HCT116 (cell line): ENCODE data around the gene SHROOM3. TPM values are rescaled to one million over a fixed set of nuclear protein-coding genes. Genes with fewer than 3 reads are reported as not detected.

Experiments used
- ATAC-seq: fragments of 200-7000 bp; cut with Tn5 transposase; 2 replicates; pipeline ENCODE4 v1.9.1; 2020; ENCODE audit warnings: mild to moderate bottlenecking, moderate library complexity
- BruUV-seq: library from RNA; stranded (reverse); fragments of 400-500 nt; replicated peaks from 2 replicates; lab custom pipeline; 2021; lab: Mats Ljungman, UMichigan
- CTCF ChIA-PET: fragments of 300-600 bp; sonication (Branson Sonifier 250); formaldehyde crosslinking; loops from one replicate; lab custom pipeline; 2021; ENCODE audit warnings: antibody characterized with exemption; lab: Charles Lee
- POLR2A ChIA-PET: fragments of 300-600, 350-600 bp; sonication (Branson Sonifier 250); formaldehyde crosslinking; loops from one replicate; lab custom pipeline; 2021; ENCODE audit warnings: antibody characterized with exemption; lab: Charles Lee
- RAD21 ChIA-PET, 2 experiments: fragments of 300-600 bp; sonication (Branson Sonifier 250); formaldehyde crosslinking; loops; one replicate each; lab custom pipeline; 2023; ENCODE audit warnings: low total read pairs in 2 of 2; ENCODE audit not compliant: uncharacterized antibody in 2 of 2, unreplicated experiment in 2 of 2, low non-redundant PET in 1 of 2; lab: Charles Lee
- DNase-seq: peaks from one replicate; pipeline ENCODE4 v3.0.0-alpha.2; 2010; ENCODE audit warnings: low read depth, low spot score
- H2AFZ ChIP-seq: fragments of 200-600 bp; shearing (Covaris generic), sonication (generic); 2 replicates; pipeline ENCODE4 v1.6.1; 2017; ENCODE audit warnings: low read depth, mixed run types, mixed read lengths, antibody characterized with exemption, low read length; ENCODE audit not compliant: poor library complexity, severe bottlenecking
- H3K27ac ChIP-seq: 2 replicates; pipeline ENCODE4 v1.5.1; 2012; ENCODE audit warnings: low read depth, low read length
- H3K27me3 ChIP-seq: fragments of 200-600 bp; sonication (generic); 2 replicates; pipeline ENCODE4 v1.6.1; 2016; ENCODE audit warnings: mixed run types, low read length, mixed read lengths; ENCODE audit not compliant: insufficient read depth
- H3K36me3 ChIP-seq, 2 experiments: fragments of 200-500 bp in 1 of 2; fragments of 200-600 bp in 1 of 2; sonication (Bioruptor generic) in 1 of 2; sonication (generic) in 1 of 2; 2 replicates each; pipeline versions ENCODE4 v1.5.1 to v1.6.1; 2014 to 2016; ENCODE audit warnings: low read length in 2 of 2, inconsistent platforms in 1 of 2, mixed read lengths in 1 of 2, mixed run types in 1 of 2; ENCODE audit not compliant: insufficient read depth in 2 of 2, control insufficient read depth in 1 of 2
- H3K4me1 ChIP-seq, 2 experiments: fragments of 200-600 bp in 1 of 2; sonication (generic) in 1 of 2; 2 replicates each; pipeline versions ENCODE4 v1.5.1 to v1.6.1; 2012 to 2017; ENCODE audit warnings: low read length in 2 of 2, inconsistent platforms in 1 of 2, mild to moderate bottlenecking in 1 of 2, mixed read lengths in 1 of 2, mixed run types in 1 of 2, moderate library complexity in 1 of 2; ENCODE audit not compliant: insufficient read depth in 2 of 2, control insufficient read depth in 1 of 2
- H3K4me2 ChIP-seq: fragments of 200-600 bp; sonication (generic); 2 replicates; pipeline ENCODE4 v1.6.1; 2017; ENCODE audit warnings: mixed run types, low read length, mixed read lengths
- H3K4me3 ChIP-seq, 2 experiments: fragments of 200-600 bp in 1 of 2; sonication (generic) in 1 of 2; replicated peaks in 1 of 2; 2 replicates each; pipeline ENCODE4 v1.5.1; 2011 to 2016; ENCODE audit warnings: low read length in 2 of 2, control low read depth in 1 of 2, low read depth in 1 of 2, mild to moderate bottlenecking in 1 of 2, mixed read lengths in 1 of 2, mixed run types in 1 of 2
- H3K79me2 ChIP-seq: fragments of 200-600 bp; sonication (generic); 2 replicates; pipeline ENCODE4 v1.6.1; 2017; ENCODE audit warnings: mild to moderate bottlenecking, mixed run types, low read length, moderate library complexity, mixed read lengths; ENCODE audit not compliant: insufficient read depth
- H3K9ac ChIP-seq: fragments of 200-600 bp; sonication (generic); 2 replicates; pipeline ENCODE4 v1.6.1; 2016; ENCODE audit warnings: low read length, mixed read lengths
- H3K9me2 ChIP-seq: fragments of 200-600 bp; sonication (generic), shearing (Covaris generic); 2 replicates; pipeline ENCODE4 v1.6.1; 2017; ENCODE audit warnings: mixed run types, mild to moderate bottlenecking, moderate library complexity; ENCODE audit not compliant: insufficient read depth
- H3K9me3 ChIP-seq, 2 experiments: fragments of 200-500 bp in 1 of 2; fragments of 200-600 bp in 1 of 2; sonication (Bioruptor generic) in 1 of 2; sonication (generic) in 1 of 2; 2 replicates each; pipeline ENCODE4 v1.6.1; 2014 to 2017; ENCODE audit warnings: low read length in 2 of 2, mixed read lengths in 2 of 2, inconsistent platforms in 1 of 2, low read depth in 1 of 2, mild to moderate bottlenecking in 1 of 2, mixed run types in 1 of 2, moderate library complexity in 1 of 2; ENCODE audit not compliant: control insufficient read depth in 1 of 2, insufficient read depth in 1 of 2
- H4K20me1 ChIP-seq: fragments of 200-600 bp; sonication (generic), shearing (Covaris generic); 2 replicates; pipeline ENCODE4 v1.6.1; 2017; ENCODE audit warnings: mixed run types, mild to moderate bottlenecking, moderate library complexity; ENCODE audit not compliant: insufficient read depth
- ZFX ChIP-seq: fragments of 450-650 bp; IDR thresholded peaks from 2 replicates; pipeline ENCODE4 v1.6.1; 2017
- intact Hi-C: fragments of 100-400 bp; cut with micrococcal nuclease; formaldehyde crosslinking; loops from 2 replicates; pipeline ENCODE4 v1.10.0; 2022
- total RNA-seq: library from RNA; stranded (reverse); gene quantifications from one replicate; pipeline ENCODE4 v1.2.1, GENCODE V29; 2021; ENCODE audit not compliant: unreplicated experiment
- TF ChIP-seq, protein P1 (sequence below): IDR thresholded peaks from 2 replicates; pipeline ENCODE4 v1.6.1; 2012; ENCODE audit warnings: low read depth
- TF ChIP-seq, protein P2 (sequence below): IDR thresholded peaks from 2 replicates; pipeline ENCODE4 v1.6.1; 2012
- TF ChIP-seq, protein P3 (sequence below): IDR thresholded peaks from 2 replicates; pipeline ENCODE4 v1.6.1; 2011; ENCODE audit warnings: mild to moderate bottlenecking, low read length, moderate library complexity; ENCODE audit not compliant: insufficient replicate concordance; ENCODE audit errors: extremely low read depth

SHROOM3 gene
- total RNA-seq, 1 experiment from 2014 or later, result 22.5 TPM

DNA sequence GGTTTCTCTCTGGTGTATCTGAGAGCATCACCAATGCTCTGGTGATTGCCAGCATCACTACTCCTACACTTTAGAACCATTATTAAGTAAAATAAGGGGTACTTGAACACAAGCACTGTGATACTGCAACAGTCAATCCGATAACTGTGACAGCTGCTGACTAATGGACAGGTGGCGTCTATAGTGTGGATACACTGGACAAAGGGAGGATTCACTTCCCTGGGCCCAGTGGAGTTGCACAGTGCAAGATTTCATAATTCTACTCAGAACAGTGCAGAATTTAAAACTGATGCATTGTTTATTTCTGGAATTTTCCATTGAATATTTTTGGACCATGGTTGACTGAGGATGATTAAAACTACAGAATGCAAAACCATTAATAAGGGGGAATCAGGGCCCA is 97.8 kb downstream of the SHROOM3 start:
- POLR2A ChIA-PET, result no interaction called here
- TF ChIP-seq ZFX, result no peak
- TF ChIP-seq, protein P1, sequence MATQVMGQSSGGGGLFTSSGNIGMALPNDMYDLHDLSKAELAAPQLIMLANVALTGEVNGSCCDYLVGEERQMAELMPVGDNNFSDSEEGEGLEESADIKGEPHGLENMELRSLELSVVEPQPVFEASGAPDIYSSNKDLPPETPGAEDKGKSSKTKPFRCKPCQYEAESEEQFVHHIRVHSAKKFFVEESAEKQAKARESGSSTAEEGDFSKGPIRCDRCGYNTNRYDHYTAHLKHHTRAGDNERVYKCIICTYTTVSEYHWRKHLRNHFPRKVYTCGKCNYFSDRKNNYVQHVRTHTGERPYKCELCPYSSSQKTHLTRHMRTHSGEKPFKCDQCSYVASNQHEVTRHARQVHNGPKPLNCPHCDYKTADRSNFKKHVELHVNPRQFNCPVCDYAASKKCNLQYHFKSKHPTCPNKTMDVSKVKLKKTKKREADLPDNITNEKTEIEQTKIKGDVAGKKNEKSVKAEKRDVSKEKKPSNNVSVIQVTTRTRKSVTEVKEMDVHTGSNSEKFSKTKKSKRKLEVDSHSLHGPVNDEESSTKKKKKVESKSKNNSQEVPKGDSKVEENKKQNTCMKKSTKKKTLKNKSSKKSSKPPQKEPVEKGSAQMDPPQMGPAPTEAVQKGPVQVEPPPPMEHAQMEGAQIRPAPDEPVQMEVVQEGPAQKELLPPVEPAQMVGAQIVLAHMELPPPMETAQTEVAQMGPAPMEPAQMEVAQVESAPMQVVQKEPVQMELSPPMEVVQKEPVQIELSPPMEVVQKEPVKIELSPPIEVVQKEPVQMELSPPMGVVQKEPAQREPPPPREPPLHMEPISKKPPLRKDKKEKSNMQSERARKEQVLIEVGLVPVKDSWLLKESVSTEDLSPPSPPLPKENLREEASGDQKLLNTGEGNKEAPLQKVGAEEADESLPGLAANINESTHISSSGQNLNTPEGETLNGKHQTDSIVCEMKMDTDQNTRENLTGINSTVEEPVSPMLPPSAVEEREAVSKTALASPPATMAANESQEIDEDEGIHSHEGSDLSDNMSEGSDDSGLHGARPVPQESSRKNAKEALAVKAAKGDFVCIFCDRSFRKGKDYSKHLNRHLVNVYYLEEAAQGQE, result no peak
- TF ChIP-seq, protein P2, sequence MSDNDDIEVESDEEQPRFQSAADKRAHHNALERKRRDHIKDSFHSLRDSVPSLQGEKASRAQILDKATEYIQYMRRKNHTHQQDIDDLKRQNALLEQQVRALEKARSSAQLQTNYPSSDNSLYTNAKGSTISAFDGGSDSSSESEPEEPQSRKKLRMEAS, result no peak
- TF ChIP-seq, protein P3, sequence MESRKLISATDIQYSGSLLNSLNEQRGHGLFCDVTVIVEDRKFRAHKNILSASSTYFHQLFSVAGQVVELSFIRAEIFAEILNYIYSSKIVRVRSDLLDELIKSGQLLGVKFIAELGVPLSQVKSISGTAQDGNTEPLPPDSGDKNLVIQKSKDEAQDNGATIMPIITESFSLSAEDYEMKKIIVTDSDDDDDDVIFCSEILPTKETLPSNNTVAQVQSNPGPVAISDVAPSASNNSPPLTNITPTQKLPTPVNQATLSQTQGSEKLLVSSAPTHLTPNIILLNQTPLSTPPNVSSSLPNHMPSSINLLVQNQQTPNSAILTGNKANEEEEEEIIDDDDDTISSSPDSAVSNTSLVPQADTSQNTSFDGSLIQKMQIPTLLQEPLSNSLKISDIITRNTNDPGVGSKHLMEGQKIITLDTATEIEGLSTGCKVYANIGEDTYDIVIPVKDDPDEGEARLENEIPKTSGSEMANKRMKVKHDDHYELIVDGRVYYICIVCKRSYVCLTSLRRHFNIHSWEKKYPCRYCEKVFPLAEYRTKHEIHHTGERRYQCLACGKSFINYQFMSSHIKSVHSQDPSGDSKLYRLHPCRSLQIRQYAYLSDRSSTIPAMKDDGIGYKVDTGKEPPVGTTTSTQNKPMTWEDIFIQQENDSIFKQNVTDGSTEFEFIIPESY, result no peak
- intact Hi-C loops, result no loop called here
- DNase-seq (no peak), ATAC-seq (no peak)
- CTCF ChIA-PET, result no interaction called here
- Histone ChIP-seq H3K4me1 (no peaks in the 10 kb centered on the region), H3K27ac (no peak overlapping the region), H2AFZ (no peak overlapping the region), H3K27me3 (no peaks in the 10 kb centered on the region), H3K9me3 (no peaks in the 10 kb centered on the region), H3K36me3 (no peaks in the 10 kb centered on the region), H3K79me2 (no peaks in the 10 kb centered on the region), H4K20me1 (no peaks in the 10 kb centered on the region), H3K4me3 (no peak overlapping the region), H3K9ac (no peak overlapping the region), H3K4me2 (no peak overlapping the region), H3K9me2 (no peaks in the 10 kb centered on the region)
- RAD21 ChIA-PET, result no interaction called here
- BruUV-seq, result no TSS peak
